ENCODE results near the gene LIMK1. TPM values are rescaled to one million over a fixed set of nuclear protein-coding genes. Genes with fewer than 3 reads are reported as not detected.
A peak's percentile ranks its signal among the peaks of the same experiment; 100 is the strongest.

Gene LIMK1
- total RNA-seq, 1 donor from 2014 or later, result 178 TPM

GRCh38 chr7:74056096-74056915 lies 27.3 kb upstream of the LIMK1 start:
- H3K27me3 Mint-ChIP-seq (ENCODE audit: unreplicated experiment), result peaks cover 7% of the 10 kb centered on the region
- no peak overlapping the region for H3K27ac Mint-ChIP-seq (ENCODE audit: unreplicated experiment)
- DNase-seq, result peak; percentile 15
- no peaks in the 10 kb centered on the region for H3K4me1 Mint-ChIP-seq (ENCODE audit: low read depth, unreplicated experiment)
- H3K36me3 Mint-ChIP-seq (ENCODE audit: unreplicated experiment), result no peaks in the 10 kb centered on the region
- TF ChIP-seq CTCF (IDR thresholded peaks at IDR 0.05; ENCODE audit: partially characterized antibody, unreplicated experiment), result no peak
- no peak overlapping the region for H3K4me3 Mint-ChIP-seq (ENCODE audit: unreplicated experiment)
- no peaks in the 10 kb centered on the region for H3K9me3 Mint-ChIP-seq (ENCODE audit: unreplicated experiment)

- no peak for TF ChIP-seq CTCF (IDR thresholded peaks at IDR 0.05; ENCODE audit: partially characterized antibody, unreplicated experiment)
- Mint-ChIP-seq H3K9me3 (ENCODE audit: unreplicated experiment) (no peaks in the 10 kb centered on the region), H3K27ac (ENCODE audit: unreplicated experiment) (no peak overlapping the region), H3K36me3 (ENCODE audit: unreplicated experiment) (no peaks in the 10 kb centered on the region), H3K4me1 (ENCODE audit: low read depth, unreplicated experiment) (no peaks in the 10 kb centered on the region), H3K4me3 (ENCODE audit: unreplicated experiment) (no peak overlapping the region), H3K27me3 (ENCODE audit: unreplicated experiment) (peaks cover 6% of the 10 kb centered on the region)
- peak; percentile 4 for DNase-seq
Observed at GRCh38 chr7:74057216-74057925, 26.2 kb upstream of the LIMK1 start.

- Mint-ChIP-seq H3K27me3 (ENCODE audit: unreplicated experiment) (peaks cover 5% of the 10 kb centered on the region), H3K36me3 (ENCODE audit: unreplicated experiment) (no peaks in the 10 kb centered on the region), H3K27ac (ENCODE audit: unreplicated experiment) (no peak overlapping the region), H3K4me3 (ENCODE audit: unreplicated experiment) (no peak overlapping the region), H3K4me1 (ENCODE audit: low read depth, unreplicated experiment) (no peaks in the 10 kb centered on the region), H3K9me3 (ENCODE audit: unreplicated experiment) (peaks cover 1% of the 10 kb centered on the region)
- DNase-seq, result no peak
- no peak for TF ChIP-seq CTCF (IDR thresholded peaks at IDR 0.05; ENCODE audit: partially characterized antibody, unreplicated experiment)
Observed at GRCh38 chr7:74057987-74058386, 25.6 kb upstream of the LIMK1 start.

- Mint-ChIP-seq H3K27me3 (ENCODE audit: unreplicated experiment) (peaks cover 5% of the 10 kb centered on the region), H3K27ac (ENCODE audit: unreplicated experiment) (no peak overlapping the region), H3K36me3 (ENCODE audit: unreplicated experiment) (no peaks in the 10 kb centered on the region), H3K4me1 (ENCODE audit: low read depth, unreplicated experiment) (no peaks in the 10 kb centered on the region), H3K4me3 (ENCODE audit: unreplicated experiment) (no peak overlapping the region), H3K9me3 (ENCODE audit: unreplicated experiment) (peaks cover 2% of the 10 kb centered on the region)
- no peak for TF ChIP-seq CTCF (IDR thresholded peaks at IDR 0.05; ENCODE audit: partially characterized antibody, unreplicated experiment)
- no peak for DNase-seq
Observed at GRCh38 chr7:74058486-74058885, 25.1 kb upstream of the LIMK1 start.

- H3K36me3 Mint-ChIP-seq (ENCODE audit: unreplicated experiment), result no peaks in the 10 kb centered on the region
- TF ChIP-seq CTCF (IDR thresholded peaks at IDR 0.05; ENCODE audit: partially characterized antibody, unreplicated experiment), result no peak
- H3K4me3 Mint-ChIP-seq (ENCODE audit: unreplicated experiment), result no peak overlapping the region
- no peak for DNase-seq
- no peaks in the 10 kb centered on the region for H3K4me1 Mint-ChIP-seq (ENCODE audit: low read depth, unreplicated experiment)
- H3K27ac Mint-ChIP-seq (ENCODE audit: unreplicated experiment), result no peak overlapping the region
- peaks cover 5% of the 10 kb centered on the region for H3K27me3 Mint-ChIP-seq (ENCODE audit: unreplicated experiment)
- H3K9me3 Mint-ChIP-seq (ENCODE audit: unreplicated experiment), result peaks cover 2% of the 10 kb centered on the region
Observed at GRCh38 chr7:74059037-74059436, 24.6 kb upstream of the LIMK1 start.

Data from glutamatergic neuron (in vitro differentiated cells).